Body of pancreas (tissue), 4 donors: ENCODE measurements around the gene FBXW8.

Experiments used
- POLR2A ChIP-seq, 3 donors: fragments of 450-650 bp; IDR thresholded peaks; one replicate each; pipeline ENCODE4 v1.6.1; 2016; ENCODE audit warnings: antibody characterized with exemption in 3 of 3, mild to moderate bottlenecking in 2 of 3
- TF ChIP-seq, protein P1 (sequence below), 7 experiments: fragments of 450-650 bp in 4 of 7; fragments of 200-600 bp in 3 of 7; sonication (generic) in 3 of 7; IDR thresholded peaks; one replicate each; pipeline ENCODE4 v1.5.1; 2016 to 2019; ENCODE audit warnings: antibody characterized with exemption in 7 of 7

- TF ChIP-seq, protein P1, sequence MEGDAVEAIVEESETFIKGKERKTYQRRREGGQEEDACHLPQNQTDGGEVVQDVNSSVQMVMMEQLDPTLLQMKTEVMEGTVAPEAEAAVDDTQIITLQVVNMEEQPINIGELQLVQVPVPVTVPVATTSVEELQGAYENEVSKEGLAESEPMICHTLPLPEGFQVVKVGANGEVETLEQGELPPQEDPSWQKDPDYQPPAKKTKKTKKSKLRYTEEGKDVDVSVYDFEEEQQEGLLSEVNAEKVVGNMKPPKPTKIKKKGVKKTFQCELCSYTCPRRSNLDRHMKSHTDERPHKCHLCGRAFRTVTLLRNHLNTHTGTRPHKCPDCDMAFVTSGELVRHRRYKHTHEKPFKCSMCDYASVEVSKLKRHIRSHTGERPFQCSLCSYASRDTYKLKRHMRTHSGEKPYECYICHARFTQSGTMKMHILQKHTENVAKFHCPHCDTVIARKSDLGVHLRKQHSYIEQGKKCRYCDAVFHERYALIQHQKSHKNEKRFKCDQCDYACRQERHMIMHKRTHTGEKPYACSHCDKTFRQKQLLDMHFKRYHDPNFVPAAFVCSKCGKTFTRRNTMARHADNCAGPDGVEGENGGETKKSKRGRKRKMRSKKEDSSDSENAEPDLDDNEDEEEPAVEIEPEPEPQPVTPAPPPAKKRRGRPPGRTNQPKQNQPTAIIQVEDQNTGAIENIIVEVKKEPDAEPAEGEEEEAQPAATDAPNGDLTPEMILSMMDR (IDR thresholded peaks at IDR 0.05): no peak
- TF ChIP-seq POLR2A (IDR thresholded peaks at IDR 0.05): no peak
Observed at GRCh38 chr12:116969615-116970585, 59.1 kb downstream of the FBXW8 start.
